ENCODE data around the gene SLC23A1.
"Not testable (repeated sequence)": the region's sequence is repeated elsewhere in the genome, so short reads cannot be mapped to it uniquely, and the experiment has no call there.

The SLC23A1 gene

GRCh38 chr5:139388198-139388821 is 5.2 kb upstream of the SLC23A1 start:
- no peak for DNase-seq

- DNase-seq, result no peak
Observed at GRCh38 chr5:139387611-139388197, 4.6 kb upstream of the SLC23A1 start.

- DNase-seq, result not testable (repeated sequence)
Observed at GRCh38 chr5:139386956-139387355, 3.9 kb upstream of the SLC23A1 start.

DNA sequence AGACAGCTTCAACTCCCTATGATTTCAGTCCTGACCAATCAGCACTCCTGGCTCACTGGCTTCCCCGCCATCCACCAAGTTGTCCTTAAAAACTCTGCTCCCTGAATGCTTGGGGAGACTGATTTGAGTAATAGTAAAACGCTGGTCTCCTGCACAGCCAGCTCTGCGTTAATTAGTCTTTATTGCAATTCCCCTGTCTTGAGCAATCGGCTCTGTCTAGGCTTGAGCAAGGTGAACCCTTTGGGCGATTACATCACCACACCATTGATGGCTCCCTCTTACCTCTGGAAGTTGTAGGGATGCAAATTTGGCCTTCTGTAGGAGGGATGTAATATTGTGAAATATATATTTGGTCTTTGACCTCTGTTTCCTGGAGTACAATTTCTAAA is 2.9 kb upstream of the SLC23A1 start:
- DNase-seq, result no peak

- DNase-seq, result peak; percentile 30
Observed at GRCh38 chr5:139385061-139386049, 2.3 kb upstream of the SLC23A1 start.

- DNase-seq, result no peak
Observed at GRCh38 chr5:139384591-139385051, 1.5 kb upstream of the SLC23A1 start.

DNA sequence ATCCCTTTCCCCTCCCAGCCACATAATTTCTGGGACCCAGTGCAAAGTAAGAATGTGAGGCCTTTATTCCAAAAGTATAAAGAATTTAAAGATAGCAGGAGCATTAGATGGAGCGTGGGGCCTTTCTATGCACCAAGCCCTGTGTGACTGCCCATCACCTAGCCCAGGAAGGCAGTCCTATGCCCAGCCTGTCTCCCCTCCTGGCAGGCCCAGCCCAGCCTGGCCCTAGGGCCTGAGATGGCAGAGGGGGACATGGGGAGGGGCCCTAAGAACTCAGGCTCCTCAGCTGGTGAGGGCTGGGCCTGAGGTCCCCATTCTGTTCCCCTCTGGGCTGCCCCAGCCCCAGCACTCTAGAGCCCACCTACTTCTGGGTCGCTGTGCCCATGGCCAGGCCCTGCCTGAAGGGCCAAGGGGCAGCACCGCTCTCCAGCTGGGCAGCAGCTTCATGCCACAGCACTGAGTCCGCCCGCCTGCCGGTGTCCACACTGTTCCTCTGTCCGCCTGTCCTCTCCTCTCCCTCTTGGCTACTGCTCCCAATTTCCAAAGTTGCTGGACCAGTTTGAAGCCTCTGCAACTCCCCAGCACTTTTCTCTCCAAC is 995 bp upstream of the SLC23A1 start:
- DNase-seq, result no peak

GRCh38 chr5:139382807-139383206 is 290 bp downstream of the SLC23A1 start:
- no peak for DNase-seq

GRCh38 chr5:139381837-139382761 is 998 bp downstream of the SLC23A1 start:
- no peak for DNase-seq

- no peak for DNase-seq
Observed at GRCh38 chr5:139379626-139380449, 3.3 kb downstream of the SLC23A1 start.

- no peak for DNase-seq
Observed at GRCh38 chr5:139378941-139379361, 4.1 kb downstream of the SLC23A1 start.

DNA sequence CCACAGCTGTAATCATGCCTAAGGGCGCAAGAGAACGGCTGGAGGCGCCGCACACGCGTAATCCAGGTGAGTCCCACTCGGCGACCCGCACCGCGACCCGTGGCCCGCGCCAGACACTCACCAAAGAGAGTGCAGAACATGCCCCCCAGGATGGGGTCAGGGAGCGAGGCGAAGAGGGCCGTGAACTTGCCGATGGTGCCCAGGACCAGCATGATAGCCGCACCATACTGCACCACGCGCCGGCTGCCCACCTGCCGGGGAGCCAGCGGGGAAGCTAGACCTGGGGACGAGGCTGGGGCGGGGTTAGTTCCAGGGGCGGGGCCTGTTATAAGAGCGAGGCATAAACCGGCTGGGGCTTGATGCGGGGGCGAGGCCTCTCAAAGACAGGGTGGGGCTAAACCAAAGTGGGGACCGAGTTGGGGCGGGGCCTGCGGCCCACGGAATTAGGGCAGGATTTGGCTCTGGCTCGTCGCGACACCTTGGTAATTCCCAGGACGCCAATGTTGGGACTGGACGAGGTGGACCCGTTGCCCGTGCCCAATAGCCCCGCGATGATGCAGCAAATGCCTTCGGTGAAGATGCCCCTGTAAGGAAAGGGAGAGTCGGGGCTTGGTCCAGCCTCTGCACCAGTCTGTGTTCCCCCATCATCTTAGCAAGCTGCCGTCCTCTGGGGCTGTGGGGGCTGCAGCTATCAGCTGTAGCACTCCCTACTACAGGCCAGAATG is 4.8 kb downstream of the SLC23A1 start:
- DNase-seq, result no peak

GRCh38 chr5:139377226-139377625 is 5.9 kb downstream of the SLC23A1 start:
- no peak for DNase-seq

DNA sequence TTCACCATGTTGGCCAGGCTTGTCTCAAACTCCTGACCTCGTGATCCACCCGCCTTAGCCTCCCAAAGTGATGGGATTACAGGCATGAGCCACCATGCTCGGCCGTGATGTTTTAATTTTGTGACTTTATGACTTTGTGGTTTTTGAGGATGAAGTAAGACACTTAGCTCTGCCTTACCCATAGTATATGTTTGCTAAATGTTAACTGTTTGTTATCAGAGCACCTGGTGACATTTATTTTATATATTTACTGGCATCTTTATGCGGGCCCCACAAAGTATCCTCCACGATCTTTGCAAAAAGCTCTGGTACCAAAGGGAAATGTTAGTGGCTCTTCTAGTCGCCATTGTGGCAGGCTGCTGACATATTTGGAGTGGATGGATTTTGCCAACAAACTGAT is 6.7 kb downstream of the SLC23A1 start:
- no peak for DNase-seq

GRCh38 chr5:139374909-139375308 is 8.2 kb downstream of the SLC23A1 start:
- no peak for DNase-seq

DNA sequence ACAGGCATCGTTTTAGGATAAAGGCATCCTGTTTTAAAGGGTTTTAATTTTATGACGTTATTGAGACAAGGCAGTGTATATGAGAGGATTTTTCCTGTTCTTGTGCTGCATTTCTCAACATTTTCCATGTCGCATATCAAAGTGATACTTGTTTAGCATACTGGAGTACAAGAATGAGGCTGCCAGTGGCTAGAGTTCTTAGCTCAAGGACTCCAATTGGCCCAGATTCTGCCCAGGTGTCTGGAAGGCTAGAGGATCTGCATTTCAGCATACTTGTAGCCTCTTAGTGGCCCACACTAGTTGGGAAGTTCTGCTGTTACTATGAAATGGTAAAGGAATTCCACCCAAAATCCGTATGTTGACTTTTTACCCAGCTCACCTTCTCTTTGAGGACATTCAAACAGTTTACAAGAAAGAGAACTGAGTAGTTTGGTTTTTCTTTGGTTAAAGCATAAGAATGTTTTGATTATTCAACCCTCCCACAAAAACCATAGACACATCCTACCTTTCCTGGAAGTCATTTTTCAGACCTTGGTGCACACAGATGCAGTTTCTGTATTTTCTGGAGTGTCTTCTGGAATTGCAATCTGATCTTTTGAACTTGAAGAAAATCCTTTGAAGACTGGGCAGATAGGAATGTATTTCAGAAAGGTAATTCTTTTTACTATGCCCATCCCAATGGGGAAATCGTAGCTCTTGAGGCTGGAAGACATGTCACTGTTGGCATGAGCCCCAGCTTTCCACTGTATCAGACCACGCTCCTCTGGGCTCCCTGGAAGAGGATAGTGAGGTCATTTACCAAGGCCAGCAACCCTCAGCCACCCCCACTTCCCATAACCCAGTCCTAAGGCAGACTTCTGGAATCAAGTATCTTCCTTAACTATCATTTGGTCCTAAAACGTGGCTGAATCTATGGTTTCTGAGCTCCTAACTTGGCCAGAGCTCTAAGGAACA is 11.3 kb downstream of the SLC23A1 start:
- no peak for DNase-seq

- DNase-seq, result no peak
Observed at GRCh38 chr5:139369181-139369580, 13.9 kb downstream of the SLC23A1 start.

- no peak for DNase-seq
Observed at GRCh38 chr5:139368613-139369012, 14.5 kb downstream of the SLC23A1 start.

- DNase-seq, result no peak
Observed at GRCh38 chr5:139364466-139364865, 18.6 kb downstream of the SLC23A1 start.

Data from SHP77 treated with DMSO at 0.1 percent for 48 hours (cell line).